Stomach (tissue), 9 donors: ENCODE measurements around the gene CYTL1. TPM values are rescaled to one million over a fixed set of nuclear protein-coding genes. Genes with fewer than 3 reads are reported as not detected.

Experiments used
- DNase-seq, 2 donors: peaks; one replicate each; pipeline versions ENCODE4 v3.0.0 to v3.0.0-alpha.2; 2013 to 2019
- H3K27ac ChIP-seq, 5 donors: fragments of 200-600 bp in 4 of 5; sonication (generic) in 4 of 5; one replicate each; pipeline ENCODE4 v1.5.1; 2013 to 2019; ENCODE audit warnings: mild to moderate bottlenecking in 1 of 5, moderate library complexity in 1 of 5
- H3K27me3 ChIP-seq, 3 donors: fragments of 200-600 bp; sonication (generic); one replicate each; pipeline ENCODE4 v1.5.1; 2017 to 2019; ENCODE audit warnings: mixed run types in 1 of 3
- H3K36me3 ChIP-seq, 4 donors: fragments of 200-600 bp; sonication (generic); 1 replicate in 3 of 4; 2 replicates in 1 of 4; pipeline ENCODE4 v1.5.1; 2016 to 2019
- H3K4me1 ChIP-seq, 4 donors: fragments of 200-600 bp; sonication (generic); one replicate each; pipeline ENCODE4 v1.5.1; 2016 to 2019
- H3K4me3 ChIP-seq, 4 donors: fragments of 200-600 bp; sonication (generic) in 3 of 4; one replicate each; pipeline ENCODE4 v1.5.1; 2016 to 2019; ENCODE audit warnings: mild to moderate bottlenecking in 1 of 4
- H3K9me3 ChIP-seq, 4 donors: fragments of 200-600 bp; sonication (generic); one replicate each; pipeline ENCODE4 v1.5.1; 2016 to 2019
- CTCF ChIP-seq, 7 experiments: fragments of 450-650 bp in 4 of 7; fragments of 200-600 bp in 3 of 7; sonication (generic) in 3 of 7; IDR thresholded peaks; one replicate each; pipeline ENCODE4 v1.5.1; 2016 to 2019; ENCODE audit warnings: antibody characterized with exemption in 7 of 7, control low read depth in 2 of 7, mild to moderate bottlenecking in 1 of 7
- EP300 ChIP-seq: sonication (generic); formaldehyde crosslinking; IDR thresholded peaks from one replicate; pipeline ENCODE4 v1.6.1; 2017; ENCODE audit warnings: antibody characterized with exemption
- POLR2A ChIP-seq, 4 donors: fragments of 450-650 bp; IDR thresholded peaks; one replicate each; pipeline ENCODE4 v1.6.1; 2016; ENCODE audit warnings: antibody characterized with exemption in 4 of 4, control low read depth in 2 of 4, mild to moderate bottlenecking in 1 of 4, moderate library complexity in 1 of 4
- POLR2AphosphoS5 ChIP-seq, 3 donors: sonication (generic); formaldehyde crosslinking; IDR thresholded peaks; one replicate each; pipeline ENCODE4 v1.6.1; 2016; ENCODE audit warnings: antibody characterized with exemption in 3 of 3
- WGBS, 5 donors: extraction: QIAGEN DNeasy Blood & Tissue Kit in 3 of 5; methylation state at CpG; one replicate each; pipeline versions ENCODE4 v1.1.5 to v1.1.7; 2013 to 2018; 5-methylcytosine and 5-hydroxymethylcytosine counted together
- intact Hi-C: fragments of 100-400 bp; cut with DNase I; formaldehyde crosslinking; loops from one replicate; pipeline ENCODE4 v1.15.1; 2023; ENCODE audit warnings: low total_unique reads
- polyA plus RNA-seq, 3 donors: library from polyadenylated mRNA; stranded (reverse); fragments of 200-250 nt; gene quantifications; one replicate each; pipeline ENCODE4 v1.2.3, GENCODE V29; 2013
- total RNA-seq, 5 donors: library from RNA; depleted of rRNA; stranded (reverse); fragments of >200 nt; gene quantifications; one replicate each; pipeline versions ENCODE4 v1.1.0 to v1.2.3, GENCODE V29; 2014 to 2016
- donor health status: healthy with polysubstance abuse.
- donor health status: Bipolar disorder and iron deficiency.
- donor health status: healthy.

Gene CYTL1
- total and polyA plus RNA-seq, 8 donors = 0.95 to 5.1 (median 1.4) TPM; not detected in 3

- no peak for TF ChIP-seq CTCF (IDR thresholded peaks at IDR 0.05)
- no peak for TF ChIP-seq POLR2A (IDR thresholded peaks at IDR 0.05)
- no peak for TF ChIP-seq POLR2AphosphoS5 (IDR thresholded peaks at IDR 0.05)
- no peak for TF ChIP-seq EP300
- Histone ChIP-seq H3K36me3 (no peaks in the 10 kb centered on the region), H3K4me1 (no peaks in the 10 kb centered on the region), H3K4me3 (no peak overlapping the region), H3K27me3 (no peaks in the 10 kb centered on the region), H3K27ac (no peak overlapping the region), H3K9me3 (no peaks in the 10 kb centered on the region)
- WGBS, 5 donors = 73 to 88% (median 86%) methylated on average over 3 of the region's 3 CpGs
- intact Hi-C loops = no loop called here
- peak in 1 of 2 donors; percentile 52 for DNase-seq
These were observed 37.8 kb downstream of the CYTL1 start for GRCh38 chr4:4981427-4981826.

DNA sequence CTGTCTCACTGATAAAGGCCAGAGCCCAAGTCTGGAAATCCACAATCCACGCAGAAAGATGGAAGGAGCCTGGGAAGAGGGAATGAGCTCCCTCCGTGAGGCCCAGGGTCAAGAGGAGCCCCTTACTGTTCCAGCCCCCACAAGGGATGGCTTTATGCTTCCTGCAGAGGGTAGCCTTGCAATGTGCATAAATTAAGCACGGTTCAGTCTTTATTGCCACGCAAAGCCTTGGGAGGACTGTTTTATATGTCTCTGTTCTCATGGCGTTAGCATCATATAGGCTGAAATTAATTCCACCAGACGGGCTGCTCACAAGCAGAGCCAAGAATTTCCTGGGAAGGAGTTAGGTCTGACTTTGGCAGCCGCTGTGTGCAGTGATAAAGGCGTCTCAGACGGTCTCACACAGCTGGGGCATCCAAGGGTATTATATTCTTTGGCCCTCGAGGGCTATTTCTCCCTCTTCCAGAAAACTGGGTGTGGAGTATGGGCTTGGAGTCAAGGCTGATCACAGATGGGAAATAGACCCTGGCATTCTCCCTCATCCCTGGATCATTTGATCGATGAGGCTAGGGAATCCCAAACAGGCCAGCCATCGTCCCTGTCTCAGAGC lies 38.5 kb downstream of the CYTL1 start:
- no peak for TF ChIP-seq EP300
- no peak for TF ChIP-seq POLR2A (IDR thresholded peaks at IDR 0.05)
- TF ChIP-seq POLR2AphosphoS5 (IDR thresholded peaks at IDR 0.05) = no peak
- TF ChIP-seq CTCF (IDR thresholded peaks at IDR 0.05) = no peak
- intact Hi-C loops = no loop called here
- Histone ChIP-seq H3K36me3 (no peaks in the 10 kb centered on the region), H3K4me1 (no peaks in the 10 kb centered on the region), H3K27ac (peak overlapping the region in 1 of 5 donors; percentile 27), H3K9me3 (peaks cover 0 to under 1% (median under 1%) of the 10 kb centered on the region in 4 donors), H3K27me3 (no peaks in the 10 kb centered on the region), H3K4me3 (no peak overlapping the region)
- 68 to 83% (median 76%) methylated on average over 12 of the region's 12 CpGs for WGBS, 5 donors
- DNase-seq = peak in 1 of 2 donors; percentile 57

GRCh38 chr4:4979971-4980370 lies 39.3 kb downstream of the CYTL1 start:
- Histone ChIP-seq H3K4me1 (no peaks in the 10 kb centered on the region), H3K4me3 (no peak overlapping the region), H3K36me3 (no peaks in the 10 kb centered on the region), H3K9me3 (peaks cover 0 to 8% (median 6%) of the 10 kb centered on the region in 4 donors), H3K27ac (no peak overlapping the region), H3K27me3 (no peaks in the 10 kb centered on the region)
- DNase-seq = no peak
- intact Hi-C loops = no loop called here
- TF ChIP-seq CTCF (IDR thresholded peaks at IDR 0.05) (no peak), POLR2AphosphoS5 (IDR thresholded peaks at IDR 0.05) (no peak), EP300 (no peak), POLR2A (IDR thresholded peaks at IDR 0.05) (no peak)
- WGBS, 5 donors = 76 to 90% (median 84%) methylated on average over 4 of the region's 4 CpGs

GRCh38 chr4:4974727-4975126 lies 44.5 kb downstream of the CYTL1 start:
- H3K36me3 ChIP-seq = no peaks in the 10 kb centered on the region
- 62 to 94% (median 86%) methylated on average over 3 of the region's 3 CpGs for WGBS, 5 donors
- H3K4me3 ChIP-seq = no peak overlapping the region

More at GRCh38 chr4:4974727-4975126, 44.5 kb downstream of the CYTL1 start:
- H3K9me3 ChIP-seq = peaks cover 0 to 21% (median 13%) of the 10 kb centered on the region in 4 donors
- intact Hi-C loops = no loop called here
- no peak overlapping the region for H3K27ac ChIP-seq
- DNase-seq = no peak
- no peaks in the 10 kb centered on the region for H3K27me3 ChIP-seq
- TF ChIP-seq EP300 (no peak), POLR2A (IDR thresholded peaks at IDR 0.05) (no peak), POLR2AphosphoS5 (IDR thresholded peaks at IDR 0.05) (no peak), CTCF (IDR thresholded peaks at IDR 0.05) (no peak)
- H3K4me1 ChIP-seq = no peaks in the 10 kb centered on the region
